ENCODE results near the gene RIN1.

RIN1 gene

GRCh38 chr11:66323684-66324083 is 12.6 kb downstream of the RIN1 start:
- no peak for TF ChIP-seq FOXP2 (optimal IDR thresholded peaks at IDR 0.05; ENCODE audit: borderline replicate concordance, extremely low read depth, extremely low read length, insufficient read depth)
- no peak for TF ChIP-seq SIN3A (IDR thresholded peaks at IDR 0.05; ENCODE audit: borderline replicate concordance, insufficient read depth, low read length)
- no peak for TF ChIP-seq TAF1 (IDR thresholded peaks at IDR 0.05; ENCODE audit: borderline replicate concordance, insufficient read depth, low read length)
- TF ChIP-seq REST (IDR thresholded peaks at IDR 0.05; ENCODE audit: insufficient read depth in 1 of 2, low read depth in 2 of 2, low read length in 2 of 2): no peak
- TF ChIP-seq POLR2AphosphoS5 (IDR thresholded peaks at IDR 0.05; ENCODE audit: low read depth, low read length): no peak

- TF ChIP-seq REST (IDR thresholded peaks at IDR 0.05; ENCODE audit: insufficient read depth in 1 of 2, low read depth in 2 of 2, low read length in 2 of 2): no peak
- no peak for TF ChIP-seq POLR2AphosphoS5 (IDR thresholded peaks at IDR 0.05; ENCODE audit: low read depth, low read length)
- TF ChIP-seq TAF1 (IDR thresholded peaks at IDR 0.05; ENCODE audit: borderline replicate concordance, insufficient read depth, low read length): no peak
- no peak for TF ChIP-seq FOXP2 (optimal IDR thresholded peaks at IDR 0.05; ENCODE audit: borderline replicate concordance, extremely low read depth, extremely low read length, insufficient read depth)
These were observed 13.4 kb downstream of the RIN1 start for GRCh38 chr11:66322732-66323427.

- TF ChIP-seq REST (IDR thresholded peaks at IDR 0.05; ENCODE audit: insufficient read depth in 1 of 2, low read depth in 2 of 2, low read length in 2 of 2) (no peak), FOXP2 (optimal IDR thresholded peaks at IDR 0.05; ENCODE audit: borderline replicate concordance, extremely low read depth, extremely low read length, insufficient read depth) (no peak), POLR2AphosphoS5 (IDR thresholded peaks at IDR 0.05; ENCODE audit: low read depth, low read length) (no peak), TAF1 (IDR thresholded peaks at IDR 0.05; ENCODE audit: borderline replicate concordance, insufficient read depth, low read length) (no peak)
These were observed 14.6 kb downstream of the RIN1 start for GRCh38 chr11:66321606-66322005.

GRCh38 chr11:66318600-66318970 is 17.6 kb downstream of the RIN1 start:
- no peak for TF ChIP-seq FOXP2 (optimal IDR thresholded peaks at IDR 0.05; ENCODE audit: borderline replicate concordance, extremely low read depth, extremely low read length, insufficient read depth)
- TF ChIP-seq REST (IDR thresholded peaks at IDR 0.05; ENCODE audit: insufficient read depth in 1 of 2, low read depth in 2 of 2, low read length in 2 of 2): no peak
- no peak for TF ChIP-seq SIN3A (IDR thresholded peaks at IDR 0.05; ENCODE audit: borderline replicate concordance, insufficient read depth, low read length)
- TF ChIP-seq POLR2AphosphoS5 (IDR thresholded peaks at IDR 0.05; ENCODE audit: low read depth, low read length): no peak
- TF ChIP-seq TAF1 (IDR thresholded peaks at IDR 0.05; ENCODE audit: borderline replicate concordance, insufficient read depth, low read length): no peak
